ENCODE results near the gene AP1B1. TPM values are rescaled to one million over a fixed set of nuclear protein-coding genes. Genes with fewer than 3 reads are reported as not detected.
A peak's percentile ranks its signal among the peaks of the same experiment; 100 is the strongest.

AP1B1 gene
- total and polyA plus RNA-seq, 2 of the 13 experiments (the other 11 are each of a cell fraction or from before 2014, with no cell fraction given): 26.6 to 29.7 TPM

GRCh38 chr22:29387921-29388758, at the start of gene AP1B1 (continued):
- TF ChIP-seq AFF4 (CRISPR knock-in tag; IDR thresholded peaks at IDR 0.05) (no peak), PHF20 (CRISPR knock-in tag; IDR thresholded peaks at IDR 0.05) (peak; percentile 72), AGO1 (IDR thresholded peaks at IDR 0.05; ENCODE audit: low read depth, low read length, poor library complexity, severe bottlenecking) (no peak), SYNCRIP (IDR thresholded peaks at IDR 0.05; ENCODE audit: insufficient read depth, low read depth, low read length) (no peak), MLX (CRISPR knock-in tag; IDR thresholded peaks at IDR 0.05) (0 out of 2 replicates have a peak, but pooled peaks have one; percentile 19), ZMYM3 (CRISPR knock-in tag; IDR thresholded peaks at IDR 0.05) (peak; percentile 46; the same call in 1 of the 2 replicates), TAF1 (CRISPR knock-in tag; IDR thresholded peaks at IDR 0.05) (peak; percentile 57), ZNF850 (CRISPR knock-in tag; conservative IDR thresholded peaks at IDR 0.05) (no peak), ZBTB2 (CRISPR knock-in tag; IDR thresholded peaks at IDR 0.05; ENCODE audit: low read depth) (peak; percentile 57; the same call in 1 of the 2 replicates), HDAC1 (CRISPR knock-in tag; IDR thresholded peaks at IDR 0.05) (peak; percentile 87), ATAD3A (CRISPR knock-in tag; IDR thresholded peaks at IDR 0.05) (no peak), ZNF138 (CRISPR knock-in tag; IDR thresholded peaks at IDR 0.05; ENCODE audit: low read depth) (0 out of 2 replicates have a peak, but pooled peaks have one; percentile 39), KLF6 (CRISPR knock-in tag; IDR thresholded peaks at IDR 0.05) (0 out of 2 replicates have a peak, but pooled peaks have one; percentile 60), RXRB (CRISPR knock-in tag; IDR thresholded peaks at IDR 0.05; ENCODE audit: borderline replicate concordance) (peak; percentile 55; the same call in 1 of the 2 replicates)

All from HepG2 (cell line).